ENCODE data around the gene AKAP14. TPM values are rescaled to one million over a fixed set of nuclear protein-coding genes. Genes with fewer than 3 reads are reported as not detected.

Gene AKAP14
- total and polyA plus RNA-seq, 2 of the 8 experiments (the other 6 are each of a cell fraction or from before 2014, with no cell fraction given) = 0.79 to 1.3 TPM

GRCh38 chrX:119935215-119935874, 39.7 kb downstream of the AKAP14 start:
- no peak overlapping the region for H3K14ac ChIP-seq (ENCODE audit: insufficient read length)
- peaks cover 0 to 18% (median 4%) of the 10 kb centered on the region in 4 experiments; a peak in 4 of 8 replicates for H3K36me3 ChIP-seq (ENCODE audit: control insufficient read depth in 2 of 4, insufficient read depth in 4 of 4, low read length in 3 of 4)
- H3K9ac ChIP-seq (replicated peaks in 1 of 4; ENCODE audit: extremely low read depth in 1 of 4, low read depth in 3 of 4, low read length in 3 of 4) = no peak overlapping the region
- H3K23me2 ChIP-seq (ENCODE audit: low read depth, low read length) = no peaks in the 10 kb centered on the region
- H2AK5ac ChIP-seq (ENCODE audit: low read depth, low read length) = no peak overlapping the region
- H2AFZ ChIP-seq (ENCODE audit: low read length) = no peak overlapping the region
- H3K79me2 ChIP-seq (ENCODE audit: control insufficient read depth in 1 of 2, insufficient read depth in 2 of 2, low read length in 2 of 2) = no peaks in the 10 kb centered on the region
- no peak overlapping the region for H3K23ac ChIP-seq (ENCODE audit: insufficient read length)
- ChIA-PET CTCF (ENCODE audit: partially characterized antibody) (no interaction called here), POLR2A (ENCODE audit: partially characterized antibody) (no interaction called here)
- WGBS, 2 experiments (ENCODE audit: extremely low coverage in 1 of 2, insufficient coverage in 1 of 2, insufficient read length in 1 of 2, insufficient replicate concordance in 2 of 2, low coverage in 1 of 2, low lambda C conversion rate in 2 of 2, missing lambda C conversion rate in 1 of 2) = 77% methylated on average over 3 of the region's 3 CpGs; no CpG with 5 or more reads in 1 of the 2 experiments
- H3K27me3 ChIP-seq (replicated peaks in 1 of 4; ENCODE audit: control insufficient read depth in 3 of 4, extremely low read depth in 1 of 4, insufficient read depth in 3 of 4, low read length in 3 of 4) = no peaks in the 10 kb centered on the region
- H4K20me1 ChIP-seq (replicated peaks in 1 of 2; ENCODE audit: control insufficient read depth in 1 of 2, insufficient read depth in 2 of 2, low read length in 2 of 2) = no peaks in the 10 kb centered on the region
- no peaks in the 10 kb centered on the region for H3K4me1 ChIP-seq (replicated peaks in 1 of 4; ENCODE audit: control insufficient read depth in 3 of 4, insufficient read depth in 4 of 4, low read length in 3 of 4)
- no peak overlapping the region for H2BK15ac ChIP-seq (ENCODE audit: low read length)
- no peak overlapping the region for H3K27ac ChIP-seq (ENCODE audit: low read depth, low read length)
- H2BK5ac ChIP-seq (ENCODE audit: low read depth, low read length) = no peak overlapping the region
- DNase-seq (ENCODE audit: low read depth in 1 of 2, low spot score in 2 of 2) (no peak), FAIRE-seq (no peak)
- H2BK20ac ChIP-seq (ENCODE audit: low read length) = no peak overlapping the region
- no peak overlapping the region for H3K18ac ChIP-seq (ENCODE audit: extremely low read depth, low read length)
- no peak overlapping the region for H4K8ac ChIP-seq (ENCODE audit: extremely low read depth, insufficient read depth, low read length)
- no peak overlapping the region for H4K5ac ChIP-seq (ENCODE audit: insufficient read length, low read depth, low read length)
- H2BK12ac ChIP-seq (ENCODE audit: low read depth, low read length) = no peak overlapping the region
- H4K91ac ChIP-seq (replicated peaks; ENCODE audit: insufficient read length, low read length) = no peak overlapping the region
- H3K4ac ChIP-seq (replicated peaks; ENCODE audit: insufficient read length, low read depth, low read length) = no peak overlapping the region
- H3K4me3 ChIP-seq (ENCODE audit: extremely low read depth in 1 of 4, insufficient read depth in 2 of 4, low read depth in 3 of 4, low read length in 4 of 4) = no peak overlapping the region
- no peaks in the 10 kb centered on the region for H3K79me1 ChIP-seq (ENCODE audit: low read depth, low read length)
- no peak overlapping the region for H2BK120ac ChIP-seq (replicated peaks; ENCODE audit: low read depth, low read length)
- no peak overlapping the region for H3K4me2 ChIP-seq (ENCODE audit: insufficient read depth in 1 of 2, low read depth in 2 of 2, low read length in 2 of 2)
- H3K9me3 ChIP-seq (ENCODE audit: insufficient read depth in 2 of 2, low read depth in 1 of 2, low read length in 1 of 2) = no peaks in the 10 kb centered on the region
- no peak overlapping the region for H3K56ac ChIP-seq (replicated peaks; ENCODE audit: insufficient read length, low read depth, low read length)
- TF ChIP-seq SUZ12 (IDR thresholded peaks at IDR 0.05; ENCODE audit: low read length) (no peak), TCF12 (IDR thresholded peaks at IDR 0.05; ENCODE audit: low read depth, low read length) (no peak), HDAC2 (IDR thresholded peaks at IDR 0.05; ENCODE audit: borderline replicate concordance in 1 of 2, low read depth in 2 of 2, low read length in 2 of 2) (no peak), BRCA1 (IDR thresholded peaks at IDR 0.05; ENCODE audit: low read depth, low read length) (no peak), RAD21 (IDR thresholded peaks at IDR 0.05 in 1 of 2, conservative IDR thresholded peaks at IDR 0.05 in 1 of 2; ENCODE audit: low read depth in 2 of 2, low read length in 2 of 2) (no peak), POU5F1 (IDR thresholded peaks at IDR 0.05; ENCODE audit: low read depth, low read length) (no peak), RFX5 (IDR thresholded peaks at IDR 0.05; ENCODE audit: borderline replicate concordance, low read depth, low read length) (no peak), GABPA (IDR thresholded peaks at IDR 0.05; ENCODE audit: borderline replicate concordance, insufficient read depth, low read length) (no peak), NRF1 (IDR thresholded peaks at IDR 0.05; ENCODE audit: low read depth, low read length) (no peak), KDM4A (IDR thresholded peaks at IDR 0.05; ENCODE audit: low read depth, low read length, severe bottlenecking) (no peak), EGR1 (IDR thresholded peaks at IDR 0.05; ENCODE audit: borderline replicate concordance, low read depth, low read length) (no peak), TAF7 (optimal IDR thresholded peaks at IDR 0.05; ENCODE audit: borderline replicate concordance, low read depth, low read length) (no peak), SP2 (IDR thresholded peaks at IDR 0.05; ENCODE audit: low read length) (no peak)
